Endothelial cell of umbilical vein (primary cell): Measurements from ENCODE around the gene KIF26A. TPM values are rescaled to one million over a fixed set of nuclear protein-coding genes. Genes with fewer than 3 reads are reported as not detected.

Experiments used
- BruUV-seq: library from RNA; stranded (reverse); fragments of 400-500 nt; replicated peaks from 2 replicates; lab custom pipeline; 2021; lab: Mats Ljungman, UMichigan
- CTCF ChIA-PET: fragments of 300-600, 350-600 bp; sonication (Branson Sonifier 250); formaldehyde crosslinking; loops from one replicate; lab custom pipeline; 2021; ENCODE audit warnings: antibody characterized with exemption, inconsistent platforms; lab: Charles Lee
- POLR2A ChIA-PET: fragments of 300-600, 350-600 bp; sonication (Branson Sonifier 250); formaldehyde crosslinking; loops from one replicate; lab custom pipeline; 2021; ENCODE audit warnings: antibody characterized with exemption, inconsistent platforms; lab: Charles Lee
- DNase-seq: peaks from one replicate; pipeline ENCODE4 v3.0.0-alpha.2; 2011; ENCODE audit warnings: low read depth, low spot score
- FAIRE-seq: peaks from 2 replicates; lab custom pipeline; 2011; peaks lifted over from hg19 to GRCh38; lab: Jason Lieb, UNC
- H2AFZ ChIP-seq: 2 replicates; pipeline ENCODE4 v1.6.0; 2012; ENCODE audit warnings: low read depth, low read length, control low read depth, inconsistent platforms
- H3K27ac ChIP-seq: 2 replicates; pipeline ENCODE4 v1.5.1; 2011; ENCODE audit warnings: low read depth, mild to moderate bottlenecking, control low read depth, low read length, moderate library complexity; ENCODE audit not compliant: insufficient read depth
- H3K27me3 ChIP-seq, 2 experiments: 2 replicates each; pipeline versions ENCODE4 v1.6.0 to v1.6.1; 2011; ENCODE audit warnings: low read length in 2 of 2, mixed read lengths in 1 of 2; ENCODE audit not compliant: control insufficient read depth in 2 of 2, insufficient read depth in 2 of 2
- H3K36me3 ChIP-seq, 2 experiments: 2 replicates in 1 of 2; 3 replicates in 1 of 2; pipeline ENCODE4 v1.5.1; 2011; ENCODE audit warnings: low read length in 2 of 2, mild to moderate bottlenecking in 1 of 2, moderate library complexity in 1 of 2; ENCODE audit not compliant: control insufficient read depth in 2 of 2, insufficient read depth in 2 of 2; ENCODE audit errors: extremely low read depth in 1 of 2
- H3K4me1 ChIP-seq: 3 replicates; pipeline ENCODE4 v1.5.1; 2011; ENCODE audit warnings: mild to moderate bottlenecking, low read length; ENCODE audit not compliant: control insufficient read depth, insufficient read depth; ENCODE audit errors: extremely low read depth
- H3K4me2 ChIP-seq: 2 replicates; pipeline ENCODE4 v1.6.1; 2011; ENCODE audit warnings: low read length, control low read depth, mixed read lengths; ENCODE audit not compliant: insufficient read depth
- H3K4me3 ChIP-seq, 3 experiments: fragments of 200-600 bp in 1 of 3; sonication (generic), shearing (Covaris generic) in 1 of 3; replicated peaks in 1 of 3; 2 replicates each; pipeline ENCODE4 v1.5.1; 2011 to 2016; ENCODE audit warnings: control low read depth in 3 of 3, low read length in 3 of 3, mild to moderate bottlenecking in 2 of 3, inconsistent platforms in 1 of 3, low read depth in 1 of 3, moderate library complexity in 1 of 3; ENCODE audit not compliant: insufficient read depth in 1 of 3
- H3K79me2 ChIP-seq: 2 replicates; pipeline ENCODE4 v1.6.0; 2012; ENCODE audit warnings: low read length, inconsistent platforms; ENCODE audit not compliant: control insufficient read depth, insufficient read depth
- H3K9ac ChIP-seq: replicated peaks from 2 replicates; pipeline ENCODE3; 2011; ENCODE audit warnings: low read length, control low read depth; ENCODE audit not compliant: insufficient read depth; ENCODE audit errors: extremely low read depth
- H3K9me1 ChIP-seq: replicated peaks from 3 replicates; pipeline ENCODE4 v1.6.0; 2011; ENCODE audit warnings: mild to moderate bottlenecking, low read length; ENCODE audit not compliant: control insufficient read depth, insufficient read depth; ENCODE audit errors: extremely low read depth
- H3K9me3 ChIP-seq: replicated peaks from 2 replicates; pipeline ENCODE4 v1.5.1; 2012; ENCODE audit warnings: low read length, inconsistent platforms; ENCODE audit not compliant: control insufficient read depth, insufficient read depth
- H4K20me1 ChIP-seq: replicated peaks from 2 replicates; pipeline ENCODE3; 2011; ENCODE audit warnings: mild to moderate bottlenecking, low read length; ENCODE audit not compliant: control insufficient read depth, insufficient read depth; ENCODE audit errors: extremely low read depth
- EZH2 ChIP-seq: IDR thresholded peaks from 2 replicates; pipeline ENCODE4 v1.6.1; 2012; ENCODE audit warnings: borderline replicate concordance, low read depth, mild to moderate bottlenecking, moderate library complexity, low read length, inconsistent platforms; ENCODE audit not compliant: severe bottlenecking
- FOS ChIP-seq: IDR thresholded peaks from 2 replicates; pipeline ENCODE4 v1.6.1; 2011; ENCODE audit warnings: mild to moderate bottlenecking, low read length, moderate library complexity, borderline replicate concordance; ENCODE audit not compliant: insufficient read depth
- GATA2 ChIP-seq: IDR thresholded peaks from 2 replicates; pipeline ENCODE4 v1.7.0; 2011; ENCODE audit warnings: low read depth, mild to moderate bottlenecking, moderate library complexity, mixed read lengths, low read length; ENCODE audit not compliant: insufficient read length, insufficient read depth
- JUN ChIP-seq: IDR thresholded peaks from 2 replicates; pipeline ENCODE4 v1.6.1; 2011; ENCODE audit warnings: borderline replicate concordance, low read depth; ENCODE audit not compliant: insufficient read length, insufficient read depth
- MYC ChIP-seq: IDR thresholded peaks from one replicate; pipeline ENCODE4 v1.6.1; 2011; ENCODE audit warnings: mild to moderate bottlenecking, low read depth, low read length
- POLR2A ChIP-seq: IDR thresholded peaks from 2 replicates; pipeline ENCODE4 v1.6.1; 2012; ENCODE audit warnings: low read depth, mild to moderate bottlenecking, control low read depth, low read length
- POLR2AphosphoS5 ChIP-seq: IDR thresholded peaks from 2 replicates; pipeline ENCODE4 v1.6.1; 2012; ENCODE audit warnings: low read depth, mild to moderate bottlenecking, control low read depth, low read length, moderate library complexity; ENCODE audit not compliant: insufficient read depth
- dilution Hi-C: fragments of 300-500 bp; cut with MboI; formaldehyde crosslinking; loops from one replicate; pipeline ENCODE4 v1.15.0; 2019; ENCODE audit warnings: low sequenced_read_pairs; ENCODE audit not compliant: extremely low pct_ligation_motif_present
- intact Hi-C: fragments of 100-400 bp; cut with micrococcal nuclease; formaldehyde crosslinking; loops from one replicate; pipeline ENCODE4 v1.10.0; 2022
- polyA plus RNA-seq, 4 experiments: library from polyadenylated mRNA; depleted of rRNA in 3 of 4; stranded (reverse) in 3 of 4; unstranded in 1 of 4; fragments of >200 nt; gene quantifications; 2 replicates each; pipeline versions ENCODE4 v1.2.1 to v1.2.3, GENCODE V29; 2011 to 2012; ENCODE audit warnings: missing spikeins in 1 of 4
- total RNA-seq: library from RNA; stranded (reverse); gene quantifications from 2 replicates; pipeline ENCODE4 v1.2.3, GENCODE V29; 2021
- TF ChIP-seq, protein P1 (sequence below), 2 donors: IDR thresholded peaks; 1 replicate in 1 of 2; 2 replicates in 1 of 2; pipeline ENCODE4 v1.5.1; 2011; ENCODE audit warnings: low read length in 2 of 2, mild to moderate bottlenecking in 2 of 2, moderate library complexity in 2 of 2, control low read depth in 1 of 2, inconsistent platforms in 1 of 2, low read depth in 1 of 2; ENCODE audit not compliant: insufficient read depth in 1 of 2; ENCODE audit errors: extremely low read depth in 1 of 2
- TF ChIP-seq, protein P2 (sequence below): IDR thresholded peaks from 2 replicates; pipeline ENCODE4 v1.6.1; 2011; ENCODE audit not compliant: insufficient read depth, insufficient read length

KIF26A gene
- total and polyA plus RNA-seq, 2 donors (not counting 3 experiments of a cell fraction or from before 2014, with no cell fraction given), result 3.6 to 10.7 TPM

DNA sequence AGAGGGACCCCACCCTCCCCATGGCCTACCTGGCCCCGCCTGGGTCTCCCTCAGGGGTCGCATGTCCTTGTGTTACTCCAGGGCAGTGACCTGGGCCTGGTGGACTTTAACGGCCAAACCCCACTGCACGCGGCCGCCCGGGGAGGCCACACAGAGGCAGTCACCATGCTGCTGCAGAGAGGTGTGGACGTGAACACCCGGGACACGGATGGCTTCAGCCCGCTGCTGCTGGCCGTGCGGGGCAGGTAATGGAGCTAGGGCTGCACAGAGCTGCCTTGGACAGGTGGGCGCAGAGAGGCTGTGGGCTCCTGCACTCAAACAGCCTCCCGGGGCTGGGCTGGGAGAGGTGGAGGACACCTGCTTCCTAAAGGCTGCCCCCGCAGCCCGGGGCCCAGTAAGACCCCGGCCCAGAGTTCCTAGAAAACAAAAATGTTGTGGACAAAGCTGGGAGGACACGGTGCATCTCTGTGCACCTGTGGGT lies 31.2 kb upstream of the KIF26A start:
- H3K79me2 ChIP-seq, result no peaks in the 10 kb centered on the region
- FAIRE-seq (no peak), DNase-seq (no peak)
- H3K27me3 ChIP-seq, result no peaks in the 10 kb centered on the region
- no peak overlapping the region for H3K9ac ChIP-seq
- H3K27ac ChIP-seq, result no peak overlapping the region
- no peaks in the 10 kb centered on the region for H3K9me1 ChIP-seq
- no peaks in the 10 kb centered on the region for H3K9me3 ChIP-seq
- no peaks in the 10 kb centered on the region for H3K36me3 ChIP-seq
- no peak for TF ChIP-seq GATA2
- TF ChIP-seq, protein P1, sequence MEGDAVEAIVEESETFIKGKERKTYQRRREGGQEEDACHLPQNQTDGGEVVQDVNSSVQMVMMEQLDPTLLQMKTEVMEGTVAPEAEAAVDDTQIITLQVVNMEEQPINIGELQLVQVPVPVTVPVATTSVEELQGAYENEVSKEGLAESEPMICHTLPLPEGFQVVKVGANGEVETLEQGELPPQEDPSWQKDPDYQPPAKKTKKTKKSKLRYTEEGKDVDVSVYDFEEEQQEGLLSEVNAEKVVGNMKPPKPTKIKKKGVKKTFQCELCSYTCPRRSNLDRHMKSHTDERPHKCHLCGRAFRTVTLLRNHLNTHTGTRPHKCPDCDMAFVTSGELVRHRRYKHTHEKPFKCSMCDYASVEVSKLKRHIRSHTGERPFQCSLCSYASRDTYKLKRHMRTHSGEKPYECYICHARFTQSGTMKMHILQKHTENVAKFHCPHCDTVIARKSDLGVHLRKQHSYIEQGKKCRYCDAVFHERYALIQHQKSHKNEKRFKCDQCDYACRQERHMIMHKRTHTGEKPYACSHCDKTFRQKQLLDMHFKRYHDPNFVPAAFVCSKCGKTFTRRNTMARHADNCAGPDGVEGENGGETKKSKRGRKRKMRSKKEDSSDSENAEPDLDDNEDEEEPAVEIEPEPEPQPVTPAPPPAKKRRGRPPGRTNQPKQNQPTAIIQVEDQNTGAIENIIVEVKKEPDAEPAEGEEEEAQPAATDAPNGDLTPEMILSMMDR (IDR thresholded peaks at IDR 0.05; ENCODE audit: extremely low read depth in 1 of 2, insufficient read depth in 1 of 2, low read depth in 1 of 2, low read length in 2 of 2), result no peak
- no peak for TF ChIP-seq POLR2AphosphoS5
- TF ChIP-seq JUN, result no peak
- TF ChIP-seq FOS, result no peak
- TF ChIP-seq POLR2A, result no peak
- TF ChIP-seq, protein P2, sequence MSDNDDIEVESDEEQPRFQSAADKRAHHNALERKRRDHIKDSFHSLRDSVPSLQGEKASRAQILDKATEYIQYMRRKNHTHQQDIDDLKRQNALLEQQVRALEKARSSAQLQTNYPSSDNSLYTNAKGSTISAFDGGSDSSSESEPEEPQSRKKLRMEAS, result no peak
- no peak for TF ChIP-seq EZH2
- no peak for TF ChIP-seq MYC
- no TSS peak for BruUV-seq
- ChIA-PET CTCF (no interaction called here), POLR2A (no interaction called here)
- no peak overlapping the region for H2AFZ ChIP-seq
- no peak overlapping the region for H3K4me3 ChIP-seq
- dilution Hi-C loops, result no loop called here
- H4K20me1 ChIP-seq, result no peaks in the 10 kb centered on the region
- intact Hi-C loops, result no loop called here
- no peaks in the 10 kb centered on the region for H3K4me1 ChIP-seq
- H3K4me2 ChIP-seq, result no peak overlapping the region
